COLO829 (cell line): ENCODE measurements around the gene PKDREJ.

Experiments used
- DNase-seq: peaks from one replicate; pipeline ENCODE4 v3.0.0; 2012; ENCODE audit warnings: low spot score

PKDREJ gene

GRCh38 chr22:46234969-46235368, 28.2 kb downstream of the PKDREJ start:
- no peak for DNase-seq

- peak; percentile 85 for DNase-seq
These were observed 29.9 kb downstream of the PKDREJ start for GRCh38 chr22:46233231-46233630.

- DNase-seq, result no peak
These were observed 32.8 kb downstream of the PKDREJ start for GRCh38 chr22:46230262-46230901.

- no peak for DNase-seq
These were observed 33.4 kb downstream of the PKDREJ start for GRCh38 chr22:46229701-46230100.

GRCh38 chr22:46226577-46226976, 36.6 kb downstream of the PKDREJ start:
- DNase-seq, result no peak

GRCh38 chr22:46225631-46226030, 37.5 kb downstream of the PKDREJ start:
- DNase-seq, result no peak

- no peak for DNase-seq
These were observed 38.2 kb downstream of the PKDREJ start for GRCh38 chr22:46224898-46225290.

- DNase-seq, result no peak
These were observed 38.9 kb downstream of the PKDREJ start for GRCh38 chr22:46224044-46224897.

- DNase-seq, result no peak
These were observed 42.2 kb downstream of the PKDREJ start for GRCh38 chr22:46220921-46221320.

- no peak for DNase-seq
These were observed 43.5 kb downstream of the PKDREJ start for GRCh38 chr22:46219636-46220035.

- no peak for DNase-seq
These were observed 48.5 kb downstream of the PKDREJ start for GRCh38 chr22:46214616-46215015.

GRCh38 chr22:46214149-46214548, 49.0 kb downstream of the PKDREJ start:
- DNase-seq, result no peak

GRCh38 chr22:46213052-46213451, 50.1 kb downstream of the PKDREJ start:
- DNase-seq, result no peak

- DNase-seq, result no peak
These were observed 50.9 kb downstream of the PKDREJ start for GRCh38 chr22:46212195-46212594.

- DNase-seq, result no peak
These were observed 53.9 kb downstream of the PKDREJ start for GRCh38 chr22:46209262-46209661.
